Hematopoietic multipotent progenitor cell treated with erythropoietin and hydrocortisone succinate and interleukin-3 and kit ligand, for 17 days (in vitro differentiated cells): ENCODE data around the gene GAS2L1.

Experiments
- DNase-seq: peaks from one replicate; pipeline ENCODE4 v3.0.0-alpha.2; 2015; ENCODE audit warnings: low spot score

The GAS2L1 gene

GRCh38 chr22:29327089-29327764 is 20.8 kb downstream of the GAS2L1 start:
- no peak for DNase-seq

DNA sequence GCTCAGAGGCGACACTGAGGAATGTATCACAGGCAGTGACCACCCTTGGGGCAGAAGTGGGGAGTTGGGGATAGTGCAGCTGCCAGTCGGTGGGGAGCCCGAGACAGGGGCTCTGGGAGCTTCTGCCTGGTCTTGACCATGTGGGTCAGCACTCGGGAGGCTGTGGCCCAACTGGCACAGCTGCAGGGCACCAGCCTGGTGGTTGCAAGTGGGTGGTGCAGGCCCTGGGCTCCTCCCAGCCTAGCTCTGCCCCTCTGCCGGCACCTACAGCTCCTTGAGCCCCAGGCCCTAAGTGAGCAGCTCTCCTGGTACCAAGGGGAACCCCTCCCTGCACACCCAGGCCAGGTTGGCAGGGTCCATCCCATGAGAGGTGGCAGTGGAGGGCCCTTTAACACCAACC is 21.6 kb downstream of the GAS2L1 start:
- DNase-seq = no peak

DNA sequence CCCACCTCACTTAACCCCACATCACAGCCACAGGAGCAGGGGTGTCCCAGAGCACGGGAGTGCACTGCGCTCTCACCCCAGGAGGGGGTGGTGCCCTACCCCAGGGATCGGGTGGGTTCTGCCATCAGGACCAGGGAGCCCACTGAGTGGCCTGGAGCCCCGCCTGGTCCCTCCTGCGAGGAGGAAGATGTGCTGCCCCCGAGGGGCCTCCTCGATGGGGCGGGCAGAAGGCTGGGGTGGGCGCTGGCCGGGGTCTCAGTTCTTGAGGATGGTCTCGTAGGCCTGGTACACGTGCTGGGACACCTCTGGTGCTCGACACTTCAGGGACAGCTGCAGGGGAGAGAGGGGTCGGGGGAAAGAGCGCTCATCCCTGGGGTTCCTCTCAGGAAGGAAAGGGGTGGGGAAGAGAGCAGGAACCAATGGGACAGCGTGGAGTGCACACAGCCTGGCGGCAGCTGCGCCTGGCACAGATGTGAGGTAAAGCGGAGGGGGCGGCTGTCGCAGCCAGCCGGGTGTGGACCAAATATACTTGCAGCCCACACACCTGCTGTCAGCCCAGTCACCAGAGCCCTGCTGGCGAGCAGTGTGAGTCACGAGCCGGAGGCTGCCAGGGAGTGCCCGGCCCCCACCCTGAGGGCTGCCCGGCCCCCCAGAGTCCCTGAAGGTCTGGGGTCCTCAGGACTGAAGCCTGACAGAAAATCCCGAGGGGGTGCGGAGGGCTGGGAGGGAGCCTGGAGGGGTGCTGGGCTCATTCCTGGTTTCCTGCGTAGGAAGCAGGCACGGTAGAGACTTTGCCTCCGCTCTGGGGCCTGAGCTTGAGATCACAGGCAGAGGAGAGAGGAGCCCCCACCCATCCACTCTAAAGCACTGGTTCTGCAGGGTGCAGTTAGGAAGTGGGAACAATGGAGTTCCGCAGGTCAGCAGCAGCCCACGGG is 22.4 kb downstream of the GAS2L1 start:
- no peak for DNase-seq

- DNase-seq = no peak
Measured at GRCh38 chr22:29329581-29329980, 23.1 kb downstream of the GAS2L1 start.

DNA sequence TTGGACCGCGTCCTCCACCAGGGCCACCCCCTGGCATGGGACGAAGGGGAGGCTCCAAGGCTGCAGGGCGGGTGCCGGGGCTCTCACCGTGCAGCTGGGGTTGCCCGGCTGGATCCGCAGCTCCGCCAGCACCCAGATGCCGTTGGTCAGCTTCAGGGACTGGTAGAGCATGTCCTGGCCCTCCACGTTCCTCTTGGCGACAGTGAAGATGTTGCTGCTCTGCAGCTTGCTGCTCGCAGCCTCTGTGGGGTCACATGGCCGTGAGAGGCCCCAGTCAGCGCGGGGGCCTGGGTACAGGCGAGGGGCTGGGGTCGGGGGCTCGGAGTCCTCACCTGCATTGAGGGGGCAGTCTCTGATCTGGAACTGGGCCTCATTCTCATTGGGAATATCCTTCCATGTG is 23.8 kb downstream of the GAS2L1 start:
- no peak for DNase-seq

DNA sequence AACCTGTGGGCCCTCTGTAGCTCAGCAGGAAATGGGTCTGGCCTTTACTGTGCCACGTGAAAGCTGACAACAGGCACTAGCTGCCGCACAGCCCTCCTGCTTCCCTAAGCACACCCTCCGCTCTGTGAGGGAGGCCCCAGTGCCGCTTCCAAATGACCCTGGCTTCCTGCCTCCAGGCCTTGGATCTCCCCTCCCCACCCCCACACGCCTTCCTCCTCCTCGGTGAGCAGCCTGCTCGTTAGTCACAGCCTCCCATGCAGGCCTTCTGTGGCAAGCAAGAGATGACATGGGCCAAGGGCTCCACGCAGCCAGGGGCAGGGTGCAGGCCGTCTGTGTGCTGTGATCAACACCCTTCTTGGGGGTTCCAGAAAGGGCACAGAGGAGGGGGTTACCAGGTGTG is 24.3 kb downstream of the GAS2L1 start:
- no peak for DNase-seq

GRCh38 chr22:29331213-29331612 is 24.8 kb downstream of the GAS2L1 start:
- no peak for DNase-seq

GRCh38 chr22:29331658-29332300 is 25.3 kb downstream of the GAS2L1 start:
- DNase-seq = no peak

DNA sequence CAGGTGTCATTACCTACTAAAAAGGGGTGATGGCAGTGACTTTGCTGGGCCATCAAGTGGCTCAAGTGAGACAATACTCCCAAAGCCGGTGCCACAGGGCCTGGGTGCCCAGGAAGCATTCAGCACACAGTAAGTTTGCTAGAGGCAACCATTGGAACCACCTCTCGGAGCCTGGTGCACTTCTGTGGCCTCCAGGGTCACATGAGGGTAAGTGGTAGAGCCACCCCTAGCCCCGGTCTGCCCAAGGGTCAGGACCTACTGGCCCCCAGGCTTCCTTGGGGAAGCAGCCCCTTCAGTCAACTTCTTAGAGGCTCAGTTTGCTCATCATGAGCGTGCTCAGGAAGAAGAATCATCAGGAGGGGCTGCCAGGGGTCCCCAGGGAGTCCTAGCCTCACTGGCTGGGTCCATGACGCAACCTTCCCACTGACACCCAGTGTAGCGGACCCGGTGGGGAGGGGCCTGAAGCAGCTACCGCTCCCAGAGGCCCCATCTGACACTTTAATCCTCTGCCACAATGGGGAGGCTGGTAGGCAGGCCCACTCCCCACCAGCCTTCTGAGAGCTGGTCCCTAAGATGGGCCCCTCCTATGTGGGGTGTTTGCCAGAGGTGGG is 26.5 kb downstream of the GAS2L1 start:
- DNase-seq = no peak

DNA sequence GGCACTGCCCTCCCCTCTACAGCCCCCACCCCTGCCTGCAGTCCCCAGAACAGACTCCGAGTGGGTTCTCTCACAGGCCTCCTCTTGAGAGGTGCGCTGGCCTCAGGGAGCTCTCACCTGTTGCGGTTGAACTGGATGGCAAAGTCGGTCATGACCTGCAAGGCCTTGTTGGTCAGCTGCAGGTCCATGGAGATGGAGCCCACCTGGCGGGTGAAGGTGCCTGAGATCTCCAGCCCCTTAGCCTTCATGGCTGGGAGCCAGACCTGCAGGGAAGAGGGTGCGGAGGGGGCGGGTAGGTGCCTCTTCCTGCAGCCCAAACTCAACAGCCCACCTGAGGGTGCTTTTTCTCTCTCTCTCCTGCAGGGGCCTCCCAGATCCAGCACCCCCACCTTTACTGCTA is 27.7 kb downstream of the GAS2L1 start:
- DNase-seq = no peak

GRCh38 chr22:29334696-29335344 is 28.4 kb downstream of the GAS2L1 start:
- DNase-seq = no peak

DNA sequence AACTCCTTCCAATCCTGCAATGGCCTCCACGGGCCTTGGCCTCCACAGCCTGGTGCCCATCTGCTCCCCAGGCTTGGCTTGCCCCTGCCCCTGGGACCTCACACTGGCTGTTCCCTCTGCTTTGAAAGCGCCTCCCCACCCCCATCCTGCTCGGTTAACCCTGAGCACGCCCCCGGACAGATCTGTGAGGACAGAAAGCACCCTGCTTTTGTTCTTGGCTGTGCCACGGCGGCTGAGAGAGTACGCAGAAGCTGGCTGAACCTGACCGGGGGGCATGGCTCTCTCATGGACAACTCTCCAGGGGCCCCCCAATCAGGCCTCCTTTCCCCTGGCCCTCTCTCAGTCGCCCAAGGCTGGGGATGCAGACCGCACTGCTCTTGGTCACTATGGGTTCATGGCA is 29.2 kb downstream of the GAS2L1 start:
- no peak for DNase-seq

DNA sequence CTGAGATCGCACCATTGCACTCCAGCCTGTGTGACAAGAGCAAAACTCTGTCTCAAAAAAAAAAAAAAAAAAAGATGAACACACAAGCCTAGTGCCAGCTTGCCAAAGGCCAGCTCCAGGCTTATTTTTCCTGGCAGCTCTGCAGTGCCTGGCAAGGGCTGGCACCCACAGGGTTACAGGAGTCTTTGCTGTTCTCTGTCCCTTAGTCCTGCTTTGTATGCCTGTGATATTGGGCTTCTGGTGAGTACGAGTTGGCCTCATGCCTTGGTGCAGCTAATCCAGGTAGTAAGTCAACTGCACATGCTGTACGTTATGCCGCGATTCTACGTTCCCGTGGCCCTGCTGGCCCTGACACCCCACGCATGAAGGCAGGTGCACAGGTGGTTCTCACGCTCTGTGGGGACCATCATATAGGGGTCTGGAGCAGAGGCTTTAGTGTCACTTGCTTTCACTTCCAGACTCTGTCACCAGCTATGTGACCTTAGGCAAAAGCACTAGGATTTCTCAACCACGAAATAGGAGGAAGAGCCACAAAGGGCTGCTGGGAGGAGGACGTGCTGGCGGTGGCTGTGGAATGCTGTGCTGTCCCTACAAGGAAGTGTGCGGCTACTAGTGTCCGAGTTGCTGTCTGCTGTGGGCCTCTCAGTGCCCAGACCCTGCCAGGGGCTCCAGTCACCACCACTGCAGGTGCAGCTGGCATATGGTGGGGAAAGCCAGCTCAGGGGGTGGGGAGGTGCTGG is 30.5 kb downstream of the GAS2L1 start:
- DNase-seq = no peak

DNA sequence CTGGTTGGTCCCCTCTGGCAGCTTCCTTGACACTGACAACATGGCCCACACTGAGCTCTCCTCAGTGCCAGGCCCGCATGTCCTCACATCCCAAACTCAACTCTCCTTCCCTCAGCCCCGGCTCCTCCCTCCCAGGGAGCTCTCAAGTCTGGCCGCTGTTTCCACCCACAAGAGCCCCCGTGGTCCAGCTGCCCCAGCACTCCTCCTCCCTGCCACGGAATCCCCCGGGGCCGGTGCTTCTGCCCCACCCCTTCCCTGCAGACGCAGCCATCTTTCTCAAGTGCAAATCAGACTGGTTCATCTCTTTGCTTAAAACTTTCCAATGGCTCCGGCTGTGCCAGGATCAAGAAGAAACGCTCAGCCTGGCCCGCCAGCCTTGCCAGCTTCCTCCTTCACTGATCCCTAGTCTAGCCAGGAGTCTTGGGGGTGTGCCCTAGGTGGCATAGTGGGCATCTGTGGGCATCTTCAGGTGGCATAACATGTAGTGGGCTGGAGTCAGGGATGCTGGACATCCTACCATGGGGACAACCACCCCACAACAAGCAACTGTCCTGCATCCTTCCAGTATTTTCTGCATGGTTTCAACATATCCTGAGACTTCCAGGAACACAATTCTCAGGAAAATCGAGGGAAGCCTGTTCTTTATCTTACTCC is 31.3 kb downstream of the GAS2L1 start:
- no peak for DNase-seq

- no peak for DNase-seq
Measured at GRCh38 chr22:29338398-29338797, 31.9 kb downstream of the GAS2L1 start.

GRCh38 chr22:29339381-29340235 is 33.2 kb downstream of the GAS2L1 start:
- DNase-seq = no peak

DNA sequence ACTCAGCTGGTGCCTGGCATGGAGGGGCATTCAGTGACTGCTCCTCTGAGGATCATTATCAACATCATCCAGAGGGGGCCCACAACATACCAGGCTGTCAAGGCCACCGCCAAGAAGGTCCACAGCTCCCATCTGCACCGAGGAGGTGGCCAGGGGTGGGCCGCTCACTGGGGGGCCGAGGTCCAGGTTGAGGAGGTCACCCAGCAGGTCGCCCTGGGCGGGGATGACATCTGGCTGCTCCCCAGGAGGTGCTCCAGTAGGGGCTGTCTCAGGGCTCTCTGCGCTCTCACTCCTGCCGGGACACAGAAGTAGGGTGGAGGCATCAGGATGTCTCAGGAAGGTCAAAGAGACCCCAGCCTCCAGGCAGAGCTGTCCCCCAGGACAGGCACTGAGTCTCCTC is 34.1 kb downstream of the GAS2L1 start:
- DNase-seq = no peak

DNA sequence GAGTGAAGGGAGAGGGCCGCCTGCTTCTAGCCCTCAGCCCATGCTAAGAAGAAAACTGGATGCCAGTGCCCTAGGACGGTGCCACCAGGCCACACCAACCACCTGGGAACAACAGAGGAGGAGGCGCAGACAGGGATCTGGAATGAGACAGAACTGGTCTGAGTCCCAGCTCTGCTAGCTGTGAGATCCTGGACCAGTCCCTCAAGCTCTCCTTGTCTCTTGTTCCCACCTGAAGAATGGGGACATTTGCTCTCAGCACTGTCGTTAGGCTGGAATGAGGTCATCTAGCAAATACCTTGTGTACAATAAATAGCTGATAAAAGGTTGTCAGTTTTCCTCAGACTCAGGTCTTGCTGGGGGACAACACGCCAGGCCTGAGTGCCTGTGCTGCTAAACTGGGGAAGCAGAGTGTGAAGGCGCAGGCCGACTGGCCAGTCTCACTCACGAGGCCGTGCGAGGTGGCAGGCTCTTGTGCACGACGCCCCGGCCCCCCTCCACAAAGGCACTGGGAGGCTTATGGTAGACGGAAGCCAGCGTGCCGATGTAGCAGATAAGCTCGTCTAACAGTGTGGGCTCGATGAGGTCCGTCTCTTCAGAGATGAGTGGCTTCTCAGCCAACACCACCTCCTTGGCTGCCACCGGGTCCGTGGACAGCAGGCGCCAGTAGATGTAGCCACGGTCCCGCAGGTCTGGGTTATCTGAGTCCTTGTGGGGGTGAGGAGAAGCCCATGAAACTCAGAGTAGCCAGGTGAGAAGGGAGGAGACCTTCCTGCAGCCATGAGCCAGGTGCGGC is 34.8 kb downstream of the GAS2L1 start:
- no peak for DNase-seq

DNA sequence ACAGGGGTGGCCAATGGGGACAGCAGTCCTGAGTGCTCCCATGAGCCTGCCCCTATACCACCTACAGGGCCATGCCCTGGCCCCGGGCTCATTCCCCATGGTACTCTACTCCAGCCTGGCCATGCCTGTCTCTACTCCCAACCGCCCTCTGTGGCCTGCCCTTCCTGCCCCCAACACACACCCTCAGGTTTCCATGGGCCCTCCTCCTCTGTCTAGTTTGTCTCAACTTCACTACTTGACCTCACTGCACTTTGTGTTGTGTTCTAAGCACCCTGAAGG is 35.3 kb downstream of the GAS2L1 start:
- DNase-seq = no peak
